H1 (cell line): ENCODE results near the gene CS. TPM values are rescaled to one million over a fixed set of nuclear protein-coding genes. Genes with fewer than 3 reads are reported as not detected.

Experiments used
- CTCF ChIA-PET: fragments of 300-600 bp; sonication (Branson Sonifier 250); formaldehyde crosslinking; loops from one replicate; lab custom pipeline; 2021; ENCODE audit not compliant: partially characterized antibody; lab: Charles Lee
- POLR2A ChIA-PET: fragments of 300-600 bp; sonication (Branson Sonifier 250); formaldehyde crosslinking; loops from one replicate; lab custom pipeline; 2021; ENCODE audit warnings: inconsistent platforms; ENCODE audit not compliant: partially characterized antibody; lab: Charles Lee
- DNase-seq, 2 experiments: peaks; one replicate each; pipeline versions ENCODE4 v3.0.0 to v3.0.0-alpha.2; 2010 to 2022; ENCODE audit warnings: low spot score in 2 of 2, low read depth in 1 of 2, mixed read lengths in 1 of 2
- FAIRE-seq: peaks from 2 replicates; lab custom pipeline; 2011; peaks lifted over from hg19 to GRCh38; lab: Jason Lieb, UNC
- H2AFZ ChIP-seq: 2 replicates; pipeline ENCODE4 v1.8.1; 2012; ENCODE audit warnings: low read length, inconsistent platforms
- H2AK5ac ChIP-seq: 2 replicates; pipeline ENCODE4 v1.6.1; 2013; ENCODE audit warnings: low read depth, low read length
- H2BK120ac ChIP-seq: replicated peaks from 2 replicates; pipeline ENCODE3; 2013; ENCODE audit warnings: low read depth, low read length, inconsistent platforms
- H2BK12ac ChIP-seq: 2 replicates; pipeline ENCODE4 v1.6.1; 2013; ENCODE audit warnings: low read depth, low read length
- H2BK15ac ChIP-seq: 2 replicates; pipeline ENCODE4 v1.6.1; 2013; ENCODE audit warnings: low read length
- H2BK20ac ChIP-seq: 2 replicates; pipeline ENCODE4 v1.6.1; 2013; ENCODE audit warnings: low read length
- H2BK5ac ChIP-seq: 2 replicates; pipeline ENCODE4 v1.6.1; 2013; ENCODE audit warnings: low read depth, low read length
- H3K14ac ChIP-seq: 2 replicates; pipeline ENCODE4 v1.6.1; 2013; ENCODE audit warnings: inconsistent platforms; ENCODE audit not compliant: insufficient read length
- H3K18ac ChIP-seq: 2 replicates; pipeline ENCODE4 v1.6.1; 2013; ENCODE audit warnings: low read length; ENCODE audit errors: extremely low read depth
- H3K23ac ChIP-seq: 2 replicates; pipeline ENCODE4 v1.6.1; 2013; ENCODE audit warnings: inconsistent platforms; ENCODE audit not compliant: insufficient read length
- H3K23me2 ChIP-seq: 2 replicates; pipeline ENCODE4 v1.6.1; 2013; ENCODE audit warnings: low read depth, low read length
- H3K27ac ChIP-seq: 2 replicates; pipeline ENCODE4 v1.6.1; 2011; ENCODE audit warnings: low read depth, low read length, inconsistent platforms
- H3K27me3 ChIP-seq, 4 experiments: replicated peaks in 1 of 4; 1 replicate in 1 of 4; 2 replicates in 3 of 4; pipeline versions ENCODE4 v1.6.1 to v1.8.1; 2011 to 2013; ENCODE audit warnings: low read length in 3 of 4, mild to moderate bottlenecking in 3 of 4, inconsistent platforms in 2 of 4, mixed read lengths in 2 of 4, moderate library complexity in 1 of 4; ENCODE audit not compliant: control insufficient read depth in 3 of 4, insufficient read depth in 3 of 4; ENCODE audit errors: extremely low read depth in 1 of 4
- H3K36me3 ChIP-seq, 4 experiments: 2 replicates each; pipeline versions ENCODE4 v1.6.1 to v1.8.1; 2011 to 2013; ENCODE audit warnings: mild to moderate bottlenecking in 4 of 4, low read length in 3 of 4, moderate library complexity in 2 of 4, control low read depth in 1 of 4, inconsistent platforms in 1 of 4; ENCODE audit not compliant: insufficient read depth in 4 of 4, control insufficient read depth in 2 of 4
- H3K4ac ChIP-seq: replicated peaks from 2 replicates; pipeline ENCODE3; 2013; ENCODE audit warnings: low read length, low read depth, mixed read lengths, inconsistent platforms; ENCODE audit not compliant: insufficient read length
- H3K4me1 ChIP-seq, 4 experiments: replicated peaks in 1 of 4; 1 replicate in 1 of 4; 2 replicates in 3 of 4; pipeline versions ENCODE4 v1.6.1 to v1.8.1; 2011 to 2013; ENCODE audit warnings: low read length in 3 of 4, inconsistent platforms in 2 of 4, mixed read lengths in 1 of 4; ENCODE audit not compliant: insufficient read depth in 4 of 4, control insufficient read depth in 3 of 4
- H3K4me2 ChIP-seq, 2 experiments: 2 replicates each; pipeline versions ENCODE4 v1.6.1 to v1.8.1; 2011 to 2013; ENCODE audit warnings: low read depth in 2 of 2, low read length in 2 of 2, control low read depth in 1 of 2, inconsistent platforms in 1 of 2, mild to moderate bottlenecking in 1 of 2; ENCODE audit not compliant: insufficient read depth in 1 of 2
- H3K4me3 ChIP-seq, 4 experiments: fragments of 200-600, 300-600 bp in 1 of 4; sonication (generic), shearing (Covaris generic), sonication (Bioruptor Twin) in 1 of 4; 2 replicates each; pipeline versions ENCODE4 v1.5.1 to v1.8.1; 2011 to 2016; ENCODE audit warnings: low read length in 4 of 4, low read depth in 3 of 4, control low read depth in 2 of 4, inconsistent platforms in 2 of 4, mild to moderate bottlenecking in 2 of 4, mixed read lengths in 1 of 4, moderate library complexity in 1 of 4; ENCODE audit not compliant: insufficient read depth in 2 of 4; ENCODE audit errors: extremely low read depth in 1 of 4
- H3K56ac ChIP-seq: replicated peaks from 2 replicates; pipeline ENCODE3; 2013; ENCODE audit warnings: low read depth, mild to moderate bottlenecking, mixed read lengths, low read length, inconsistent platforms; ENCODE audit not compliant: insufficient read length
- H3K79me1 ChIP-seq: 2 replicates; pipeline ENCODE4 v1.6.1; 2013; ENCODE audit warnings: low read depth, low read length, control low read depth
- H3K79me2 ChIP-seq, 2 experiments: 2 replicates each; pipeline versions ENCODE4 v1.6.1 to v1.8.1; 2012 to 2013; ENCODE audit warnings: low read length in 2 of 2, mild to moderate bottlenecking in 2 of 2, inconsistent platforms in 1 of 2; ENCODE audit not compliant: insufficient read depth in 2 of 2, control insufficient read depth in 1 of 2
- H3K9ac ChIP-seq, 4 experiments: replicated peaks in 1 of 4; 1 replicate in 1 of 4; 2 replicates in 3 of 4; pipeline versions ENCODE4 v1.6.1 to v1.8.1; 2011 to 2013; ENCODE audit warnings: low read depth in 3 of 4, low read length in 3 of 4, control low read depth in 2 of 4, mild to moderate bottlenecking in 2 of 4, moderate library complexity in 2 of 4, inconsistent platforms in 1 of 4; ENCODE audit errors: extremely low read depth in 1 of 4
- H3K9me3 ChIP-seq, 2 experiments: 2 replicates each; pipeline versions ENCODE4 v1.6.1 to v1.8.1; 2012 to 2013; ENCODE audit warnings: mild to moderate bottlenecking in 2 of 2, moderate library complexity in 2 of 2, control low read depth in 1 of 2, inconsistent platforms in 1 of 2, low read depth in 1 of 2, low read length in 1 of 2, mixed read lengths in 1 of 2; ENCODE audit not compliant: insufficient read depth in 2 of 2
- H4K20me1 ChIP-seq, 2 experiments: replicated peaks in 1 of 2; 2 replicates each; pipeline versions ENCODE3 to v1.8.1; 2011 to 2013; ENCODE audit warnings: inconsistent platforms in 2 of 2, low read length in 2 of 2, mild to moderate bottlenecking in 1 of 2; ENCODE audit not compliant: insufficient read depth in 2 of 2, control insufficient read depth in 1 of 2
- H4K5ac ChIP-seq: 2 replicates; pipeline ENCODE4 v1.6.1; 2013; ENCODE audit warnings: low read length, low read depth, mixed read lengths, inconsistent platforms; ENCODE audit not compliant: insufficient read length
- H4K8ac ChIP-seq: 2 replicates; pipeline ENCODE4 v1.8.0; 2013; ENCODE audit warnings: mild to moderate bottlenecking, moderate library complexity, low read length, inconsistent platforms; ENCODE audit not compliant: insufficient read depth; ENCODE audit errors: extremely low read depth
- H4K91ac ChIP-seq: replicated peaks from 2 replicates; pipeline ENCODE3; 2013; ENCODE audit warnings: low read length, mixed read lengths, inconsistent platforms; ENCODE audit not compliant: insufficient read length
- BRCA1 ChIP-seq: IDR thresholded peaks from 2 replicates; pipeline ENCODE4 v1.6.1; 2012; ENCODE audit warnings: low read depth, low read length, improper control_type of control experiment
- CHD2 ChIP-seq: IDR thresholded peaks from 2 replicates; pipeline ENCODE4 v1.6.1; 2012; ENCODE audit warnings: low read length, improper control_type of control experiment
- CREB1 ChIP-seq: IDR thresholded peaks from 2 replicates; pipeline ENCODE4 v1.6.1; 2012; ENCODE audit warnings: inconsistent platforms
- GTF2F1 ChIP-seq: IDR thresholded peaks from 2 replicates; pipeline ENCODE4 v1.6.1; 2012; ENCODE audit warnings: low read depth, low read length, improper control_type of control experiment, borderline replicate concordance
- MAX ChIP-seq: IDR thresholded peaks from 2 replicates; pipeline ENCODE4 v1.6.1; 2012; ENCODE audit warnings: inconsistent platforms
- SRF ChIP-seq: IDR thresholded peaks from 2 replicates; pipeline ENCODE4 v1.6.1; 2011; ENCODE audit warnings: mild to moderate bottlenecking, low read depth, low read length, moderate library complexity
- TAF7 ChIP-seq: optimal IDR thresholded peaks from 2 replicates; pipeline ENCODE3; 2011; ENCODE audit warnings: low read depth, mild to moderate bottlenecking, inconsistent platforms, low read length, moderate library complexity, borderline replicate concordance
- WGBS, 2 experiments: shearing (Covaris generic) in 1 of 2; methylation state at CpG; one replicate each; pipeline versions ENCODE4 v1.1.6 to v1.1.7; 2013 to 2015; ENCODE audit warnings: low lambda C conversion rate in 2 of 2, mixed read lengths in 2 of 2, inconsistent platforms in 1 of 2, low coverage in 1 of 2, missing lambda C conversion rate in 1 of 2; ENCODE audit not compliant: insufficient replicate concordance in 2 of 2, insufficient coverage in 1 of 2, insufficient read length in 1 of 2; ENCODE audit errors: extremely low coverage in 1 of 2, missing lambda C conversion rate in 1 of 2; 5-methylcytosine and 5-hydroxymethylcytosine counted together
- polyA plus RNA-seq, 7 experiments: library from polyadenylated mRNA; depleted of rRNA in 3 of 7; stranded (reverse) in 5 of 7; unstranded in 2 of 7; fragments of >200 nt in 5 of 7; fragments of 200-250 nt in 2 of 7; gene quantifications; 1 replicate in 5 of 7; 2 replicates in 1 of 7; 4 replicates in 1 of 7; pipeline versions ENCODE4 v1.2.1 to v1.2.3, GENCODE V29; 2011 to 2013; ENCODE audit warnings: missing spikeins in 2 of 7, mixed read lengths in 2 of 7
- total RNA-seq: library from RNA; stranded (reverse); fragmentation: NEBNext Ultra II Directional; extraction: Animal tissue kit (Norgen Biotek cat#: 25700); gene quantifications from 2 replicates; pipeline ENCODE4 v1.2.1, GENCODE V29; 2021
- TF ChIP-seq, protein P1 (sequence below), 3 experiments: IDR thresholded peaks; 1 replicate in 2 of 3; 2 replicates in 1 of 3; pipeline versions ENCODE4 v1.5.1 to v1.6.1; 2011; ENCODE audit warnings: low read length in 3 of 3, mild to moderate bottlenecking in 3 of 3, inconsistent platforms in 2 of 3, low read depth in 1 of 3, moderate library complexity in 1 of 3; ENCODE audit not compliant: insufficient read depth in 1 of 3; ENCODE audit errors: control extremely low read depth in 1 of 3

Gene CS
- total and polyA plus RNA-seq, 2 of the 8 experiments (the other 6 are each of a cell fraction or from before 2014, with no cell fraction given): 96.6 to 238 TPM

- Histone ChIP-seq H2BK12ac (peak within 1 kb of the TSS; percentile 84), H4K91ac (peak within 1 kb of the TSS; percentile 54), H2AK5ac (peak within 1 kb of the TSS; percentile 88), H2BK15ac (0 out of 2 replicates have a peak within 1 kb of the TSS, but pooled peaks have one; percentile 46), H3K27me3 (no peaks in the 10 kb centered on the region), H3K23me2 (peaks cover 7% of the 10 kb centered on the region; the same call in 1 of the 2 replicates), H3K9ac (peak within 1 kb of the TSS; percentile 60 to 84 (median 70)), H3K4me3 (peak within 1 kb of the TSS; percentile 53 to 73 (median 62)), H3K36me3 (no peaks in the 10 kb centered on the region), H3K4me1 (peaks cover 9 to 23% (median 13%) of the 10 kb centered on the region in 4 experiments), H3K79me2 (no peaks in the 10 kb centered on the region), H3K79me1 (no peaks in the 10 kb centered on the region), H3K27ac (peak within 1 kb of the TSS; percentile 81; the same call in 1 of the 2 replicates), H2AFZ (peak within 1 kb of the TSS; percentile 72), H3K4me2 (peak within 1 kb of the TSS; percentile 78 to 93), H4K5ac (peak within 1 kb of the TSS; percentile 90), H2BK5ac (peak within 1 kb of the TSS; percentile 78), H4K20me1 (no peaks in the 10 kb centered on the region), H3K56ac (peak within 1 kb of the TSS; percentile 59), H2BK120ac (no peak within 1 kb of the TSS), H4K8ac (peak within 1 kb of the TSS; percentile 72; the same call in 1 of the 2 replicates), H3K18ac (peak within 1 kb of the TSS; percentile 96), H3K14ac (peak within 1 kb of the TSS; percentile 16), H3K4ac (no peak within 1 kb of the TSS), H2BK20ac (peak within 1 kb of the TSS; percentile 63; the same call in 1 of the 2 replicates), H3K23ac (no peak within 1 kb of the TSS), H3K9me3 (no peaks in the 10 kb centered on the region)
- POLR2A ChIA-PET: interaction anchor here (0.5 to 7.2 kb wide), 18 partner anchors 10 to 337 kb away, joined by 3 to 55 read pairs (median 4); partner anchors contain the start of genes CNPY2, COQ10A, CS and STAT2
- DNase-seq (peak; percentile 67 to 92), FAIRE-seq (no peak)
- 2% methylated on average over 45 of the region's 45 CpGs; no CpG with 5 or more reads in 1 of the 2 experiments for WGBS, 2 experiments
- CTCF ChIA-PET: interaction anchor here (0.9 to 7.2 kb wide), 11 partner anchors 8 to 257 kb away, joined by 3 to 38 read pairs (median 4); partner anchors contain the start of genes CNPY2, RNF41 and STAT2
- peak; percentile 21; the same call in 1 of the 2 replicates for TF ChIP-seq GTF2F1
- TF ChIP-seq, protein P1, sequence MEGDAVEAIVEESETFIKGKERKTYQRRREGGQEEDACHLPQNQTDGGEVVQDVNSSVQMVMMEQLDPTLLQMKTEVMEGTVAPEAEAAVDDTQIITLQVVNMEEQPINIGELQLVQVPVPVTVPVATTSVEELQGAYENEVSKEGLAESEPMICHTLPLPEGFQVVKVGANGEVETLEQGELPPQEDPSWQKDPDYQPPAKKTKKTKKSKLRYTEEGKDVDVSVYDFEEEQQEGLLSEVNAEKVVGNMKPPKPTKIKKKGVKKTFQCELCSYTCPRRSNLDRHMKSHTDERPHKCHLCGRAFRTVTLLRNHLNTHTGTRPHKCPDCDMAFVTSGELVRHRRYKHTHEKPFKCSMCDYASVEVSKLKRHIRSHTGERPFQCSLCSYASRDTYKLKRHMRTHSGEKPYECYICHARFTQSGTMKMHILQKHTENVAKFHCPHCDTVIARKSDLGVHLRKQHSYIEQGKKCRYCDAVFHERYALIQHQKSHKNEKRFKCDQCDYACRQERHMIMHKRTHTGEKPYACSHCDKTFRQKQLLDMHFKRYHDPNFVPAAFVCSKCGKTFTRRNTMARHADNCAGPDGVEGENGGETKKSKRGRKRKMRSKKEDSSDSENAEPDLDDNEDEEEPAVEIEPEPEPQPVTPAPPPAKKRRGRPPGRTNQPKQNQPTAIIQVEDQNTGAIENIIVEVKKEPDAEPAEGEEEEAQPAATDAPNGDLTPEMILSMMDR (IDR thresholded peaks at IDR 0.05; ENCODE audit: control extremely low read depth in 1 of 3, insufficient read depth in 1 of 3, low read depth in 1 of 3, low read length in 3 of 3): peak; percentile 23 to 58 (median 28); a peak in 3 of 4 replicates
- TF ChIP-seq MAX: peak; percentile 55; the same call in 1 of the 2 replicates
- TF ChIP-seq CREB1: peak; percentile 80
- no peak for TF ChIP-seq SRF
- TF ChIP-seq CHD2: peak; percentile 71
- TF ChIP-seq BRCA1: no peak
- peak; percentile 59 for TF ChIP-seq TAF7
These were observed 33.8 kb upstream of the CS start, which contains the start of gene PAN2 for GRCh38 chr12:56333679-56334489. Gene PAN2, minus strand, starts transcription at chr12:56334000. Its CDS starts 906 bp downstream, at chr12:56333094.
